Loucy (cell line): ENCODE data around the gene LRRC23.
A peak's percentile ranks its signal among the peaks of the same experiment; 100 is the strongest.

Experiments
- H2AFZ ChIP-seq: fragments of 200-600 bp; sonication (generic); 2 replicates; pipeline ENCODE4 v1.6.0; 2016; ENCODE audit warnings: antibody characterized with exemption, mild to moderate bottlenecking, low read length, moderate library complexity
- H3F3A ChIP-seq: fragments of 200-600 bp; 2 replicates; pipeline ENCODE4 v1.6.0; 2016; ENCODE audit warnings: antibody characterized with exemption, low read depth, mild to moderate bottlenecking
- H3K27me3 ChIP-seq: fragments of 200-600 bp; sonication (generic); 2 replicates; pipeline ENCODE4 v1.6.1; 2014; ENCODE audit warnings: low read length, mild to moderate bottlenecking; ENCODE audit not compliant: insufficient read depth, poor library complexity, severe bottlenecking
- H3K36me3 ChIP-seq: fragments of 200-600 bp; sonication (generic); 2 replicates; pipeline ENCODE4 v1.6.1; 2016; ENCODE audit warnings: low read length; ENCODE audit not compliant: insufficient read depth
- H3K4me1 ChIP-seq: fragments of 200-600 bp; sonication (generic); 2 replicates; pipeline ENCODE4 v1.5.1; 2014; ENCODE audit warnings: low read length, mild to moderate bottlenecking; ENCODE audit not compliant: insufficient read depth, poor library complexity, severe bottlenecking
- H3K4me2 ChIP-seq: fragments of 200-600 bp; sonication (generic); 2 replicates; pipeline ENCODE4 v1.6.0; 2014; ENCODE audit warnings: antibody characterized with exemption, low read length, low read depth, mild to moderate bottlenecking; ENCODE audit not compliant: poor library complexity, severe bottlenecking
- H3K4me3 ChIP-seq: fragments of 200-600 bp; sonication (generic); 2 replicates; pipeline ENCODE4 v1.5.1; 2014; ENCODE audit warnings: low read length, mild to moderate bottlenecking, mixed read lengths; ENCODE audit not compliant: poor library complexity, severe bottlenecking
- H3K79me2 ChIP-seq: fragments of 200-600 bp; sonication (generic); 2 replicates; pipeline ENCODE4 v1.6.1; 2014; ENCODE audit warnings: low read length; ENCODE audit not compliant: insufficient read depth
- H3K9ac ChIP-seq: fragments of 200-600 bp; sonication (generic); 2 replicates; pipeline ENCODE4 v1.6.0; 2014; ENCODE audit warnings: mild to moderate bottlenecking, low read depth, low read length, moderate library complexity; ENCODE audit not compliant: poor library complexity, severe bottlenecking
- H3K9me2 ChIP-seq: fragments of 200-600 bp; sonication (generic); replicated peaks from 2 replicates; pipeline ENCODE4 v1.6.1; 2016; ENCODE audit warnings: low read depth, low read length, mixed read lengths
- H3K9me3 ChIP-seq: fragments of 200-600 bp; sonication (generic); 2 replicates; pipeline ENCODE4 v1.6.1; 2014; ENCODE audit warnings: mild to moderate bottlenecking, antibody characterized with exemption, low read length, low read depth; ENCODE audit not compliant: insufficient read depth
- H4K20me1 ChIP-seq: fragments of 200-600 bp; sonication (generic); 2 replicates; pipeline ENCODE4 v1.6.0; 2014; ENCODE audit warnings: antibody characterized with exemption, low read length, mild to moderate bottlenecking; ENCODE audit not compliant: insufficient read depth, poor library complexity, severe bottlenecking
- EZH2phosphoT487 ChIP-seq: fragments of 200-600 bp; IDR thresholded peaks from 2 replicates; pipeline ENCODE4 v1.6.1; 2018; ENCODE audit warnings: antibody characterized with exemption, mild to moderate bottlenecking, moderate library complexity, borderline replicate concordance
- TF ChIP-seq, protein P1 (sequence below): fragments of 200-600 bp; sonication (generic); conservative IDR thresholded peaks from 2 replicates; pipeline ENCODE4 v1.5.1; 2014; ENCODE audit warnings: mild to moderate bottlenecking, antibody characterized with exemption, low read length

LRRC23 gene

DNA sequence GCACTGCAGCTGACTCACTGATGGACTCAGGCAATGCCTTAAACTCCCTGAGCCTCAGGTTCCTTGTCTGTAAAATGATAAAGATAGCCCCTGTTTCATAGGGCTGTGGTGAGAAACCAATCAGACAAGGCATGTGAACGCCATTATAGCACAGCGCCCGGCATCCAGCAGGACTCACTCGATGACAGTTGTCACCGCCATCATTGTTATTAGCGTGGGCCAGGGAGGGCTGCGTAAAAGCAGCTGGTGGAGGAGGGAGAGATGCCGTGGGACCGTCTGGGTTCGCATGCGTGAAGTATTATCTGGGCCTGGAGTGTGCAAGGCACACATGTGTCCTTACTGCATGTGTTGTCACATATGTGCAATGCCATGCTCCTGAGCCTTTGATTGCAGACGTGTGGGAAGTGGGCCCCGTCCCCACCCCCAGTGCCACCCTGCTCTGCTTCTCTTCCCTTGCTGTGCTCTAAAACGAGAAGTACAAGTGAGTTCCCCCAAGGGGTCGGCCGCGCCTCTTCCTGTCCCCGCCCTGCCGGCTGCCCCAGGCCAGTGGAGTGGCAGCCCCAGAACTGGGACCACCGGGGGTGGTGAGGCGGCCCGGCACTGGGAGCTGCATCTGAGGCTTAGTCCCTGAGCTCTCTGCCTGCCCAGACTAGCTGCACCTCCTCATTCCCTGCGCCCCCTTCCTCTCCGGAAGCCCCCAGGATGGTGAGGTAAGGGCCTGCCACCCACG is 46.4 kb downstream of the LRRC23 start, which contains the start of gene PTPN6:
Gene PTPN6 (plus strand): TSS at position 546 of the 730 bp plus-strand sequence. CDS start 157 bp downstream, at position 703.
- Histone ChIP-seq H2AFZ (peak within 1 kb of the TSS; percentile 17; the same call in 1 of the 2 replicates), H3K36me3 (no peaks in the 10 kb centered on the region), H3K27me3 (no peaks in the 10 kb centered on the region), H3K4me3 (peak within 1 kb of the TSS; percentile 91), H3K4me1 (peaks cover 56% of the 10 kb centered on the region), H3K9ac (peak within 1 kb of the TSS; percentile 97), H3K79me2 (peaks cover 72% of the 10 kb centered on the region), H3F3A (no peaks in the 10 kb centered on the region), H3K9me3 (no peaks in the 10 kb centered on the region), H4K20me1 (no peaks in the 10 kb centered on the region), H3K4me2 (peak within 1 kb of the TSS; percentile 97), H3K9me2 (no peaks in the 10 kb centered on the region)
- TF ChIP-seq, protein P1, sequence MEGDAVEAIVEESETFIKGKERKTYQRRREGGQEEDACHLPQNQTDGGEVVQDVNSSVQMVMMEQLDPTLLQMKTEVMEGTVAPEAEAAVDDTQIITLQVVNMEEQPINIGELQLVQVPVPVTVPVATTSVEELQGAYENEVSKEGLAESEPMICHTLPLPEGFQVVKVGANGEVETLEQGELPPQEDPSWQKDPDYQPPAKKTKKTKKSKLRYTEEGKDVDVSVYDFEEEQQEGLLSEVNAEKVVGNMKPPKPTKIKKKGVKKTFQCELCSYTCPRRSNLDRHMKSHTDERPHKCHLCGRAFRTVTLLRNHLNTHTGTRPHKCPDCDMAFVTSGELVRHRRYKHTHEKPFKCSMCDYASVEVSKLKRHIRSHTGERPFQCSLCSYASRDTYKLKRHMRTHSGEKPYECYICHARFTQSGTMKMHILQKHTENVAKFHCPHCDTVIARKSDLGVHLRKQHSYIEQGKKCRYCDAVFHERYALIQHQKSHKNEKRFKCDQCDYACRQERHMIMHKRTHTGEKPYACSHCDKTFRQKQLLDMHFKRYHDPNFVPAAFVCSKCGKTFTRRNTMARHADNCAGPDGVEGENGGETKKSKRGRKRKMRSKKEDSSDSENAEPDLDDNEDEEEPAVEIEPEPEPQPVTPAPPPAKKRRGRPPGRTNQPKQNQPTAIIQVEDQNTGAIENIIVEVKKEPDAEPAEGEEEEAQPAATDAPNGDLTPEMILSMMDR: no peak
- TF ChIP-seq EZH2phosphoT487: no peak

DNA sequence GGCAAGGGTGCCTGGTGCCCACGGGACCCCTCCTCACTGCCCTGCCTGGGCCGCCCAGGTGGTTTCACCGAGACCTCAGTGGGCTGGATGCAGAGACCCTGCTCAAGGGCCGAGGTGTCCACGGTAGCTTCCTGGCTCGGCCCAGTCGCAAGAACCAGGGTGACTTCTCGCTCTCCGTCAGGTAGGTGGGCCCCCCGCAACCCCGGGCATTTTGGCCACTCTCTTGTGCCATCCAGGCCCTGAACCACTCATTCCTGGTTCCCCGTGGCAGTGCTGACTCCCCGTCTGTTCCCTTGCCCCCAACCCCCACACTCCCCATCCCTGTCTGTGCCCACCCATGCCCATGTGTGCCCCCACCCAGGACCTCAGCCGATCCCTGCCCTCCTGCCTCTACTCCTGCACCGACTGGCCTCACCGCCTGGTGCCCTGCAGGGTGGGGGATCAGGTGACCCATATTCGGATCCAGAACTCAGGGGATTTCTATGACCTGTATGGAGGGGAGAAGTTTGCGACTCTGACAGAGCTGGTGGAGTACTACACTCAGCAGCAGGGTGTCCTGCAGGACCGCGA is 47.0 kb downstream of the LRRC23 start:
- peak overlapping the region; percentile 17; the same call in 1 of the 2 replicates for H2AFZ ChIP-seq
- TF ChIP-seq, protein P1: no peak
- TF ChIP-seq EZH2phosphoT487: no peak
- peaks cover 72% of the 10 kb centered on the region for H3K79me2 ChIP-seq
- H3K9me2 ChIP-seq: no peaks in the 10 kb centered on the region
- H4K20me1 ChIP-seq: no peaks in the 10 kb centered on the region
- H3K27me3 ChIP-seq: no peaks in the 10 kb centered on the region
- no peaks in the 10 kb centered on the region for H3K36me3 ChIP-seq
- no peaks in the 10 kb centered on the region for H3K9me3 ChIP-seq
- H3K4me1 ChIP-seq: peaks cover 57% of the 10 kb centered on the region
- peak overlapping the region; percentile 97 for H3K9ac ChIP-seq
- H3K4me3 ChIP-seq: peak overlapping the region; percentile 91
- no peaks in the 10 kb centered on the region for H3F3A ChIP-seq
- H3K4me2 ChIP-seq: peak overlapping the region; percentile 97

DNA sequence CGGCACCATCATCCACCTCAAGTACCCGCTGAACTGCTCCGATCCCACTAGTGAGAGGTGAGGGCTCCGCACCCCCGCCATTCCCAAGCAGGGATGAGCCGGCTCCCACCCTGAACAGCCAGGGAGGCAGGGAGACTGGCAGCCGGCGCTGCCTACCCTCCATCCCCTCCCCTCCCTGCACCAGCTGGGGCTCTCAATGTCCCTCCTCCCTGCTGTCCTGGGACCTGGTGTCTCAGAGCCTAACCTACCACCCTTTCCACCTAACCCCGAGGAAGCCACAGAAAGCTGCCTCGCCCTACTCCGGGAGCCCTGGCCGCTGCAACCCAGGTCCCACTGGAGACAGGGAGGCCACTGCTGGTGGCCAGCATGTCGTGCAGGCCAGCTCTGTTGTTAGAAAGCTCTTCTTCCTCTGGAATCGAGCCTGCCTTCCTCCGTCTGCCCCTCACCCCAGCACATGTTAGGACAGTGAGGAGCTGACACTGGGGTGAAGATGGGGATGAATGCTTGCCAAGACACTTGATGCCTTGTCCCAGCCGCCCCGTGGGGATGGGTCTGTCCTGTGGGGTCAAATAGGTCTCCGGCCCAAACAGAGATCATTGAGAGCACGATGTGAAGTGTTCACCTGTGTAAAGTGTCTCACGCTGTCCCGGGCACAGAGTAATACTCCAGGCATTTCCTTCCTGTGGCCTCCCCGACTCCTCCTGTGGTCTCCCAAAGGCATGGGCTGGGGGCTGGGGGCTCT is 47.7 kb downstream of the LRRC23 start:
- no peaks in the 10 kb centered on the region for H3K9me2 ChIP-seq
- peak overlapping the region; percentile 91 for H3K4me3 ChIP-seq
- no peaks in the 10 kb centered on the region for H3K36me3 ChIP-seq
- H3K27me3 ChIP-seq: no peaks in the 10 kb centered on the region
- H3K4me2 ChIP-seq: peak overlapping the region; percentile 97
- no peaks in the 10 kb centered on the region for H4K20me1 ChIP-seq
- peak overlapping the region; percentile 97 for H3K9ac ChIP-seq
- peaks cover 73% of the 10 kb centered on the region for H3K79me2 ChIP-seq
- H3K9me3 ChIP-seq: no peaks in the 10 kb centered on the region
- no peak overlapping the region for H2AFZ ChIP-seq
- TF ChIP-seq, protein P1: peak; percentile 33; the same call in 1 of the 2 replicates
- no peak for TF ChIP-seq EZH2phosphoT487
- H3K4me1 ChIP-seq: peaks cover 63% of the 10 kb centered on the region
- no peaks in the 10 kb centered on the region for H3F3A ChIP-seq
